Measurements from ENCODE around the gene CNTLN.

- no peak for TF ChIP-seq REST (IDR thresholded peaks at IDR 0.05; ENCODE audit: insufficient replicate concordance, low read depth)
- no peak for TF ChIP-seq CTCF (IDR thresholded peaks at IDR 0.05; ENCODE audit: insufficient read depth, low read length)
- TF ChIP-seq GABPA (IDR thresholded peaks at IDR 0.05; ENCODE audit: low read depth) = no peak
Observed at GRCh38 chr9:17332115-17332514, 197.3 kb downstream of the CNTLN start.
